ENCODE results near the gene NCAPD3. TPM values are rescaled to one million over a fixed set of nuclear protein-coding genes. Genes with fewer than 3 reads are reported as not detected.

NCAPD3 gene
- polyA plus RNA-seq, 3 donors from 2014 or later = 6.9 to 16.7 (median 11.4) TPM

DNA sequence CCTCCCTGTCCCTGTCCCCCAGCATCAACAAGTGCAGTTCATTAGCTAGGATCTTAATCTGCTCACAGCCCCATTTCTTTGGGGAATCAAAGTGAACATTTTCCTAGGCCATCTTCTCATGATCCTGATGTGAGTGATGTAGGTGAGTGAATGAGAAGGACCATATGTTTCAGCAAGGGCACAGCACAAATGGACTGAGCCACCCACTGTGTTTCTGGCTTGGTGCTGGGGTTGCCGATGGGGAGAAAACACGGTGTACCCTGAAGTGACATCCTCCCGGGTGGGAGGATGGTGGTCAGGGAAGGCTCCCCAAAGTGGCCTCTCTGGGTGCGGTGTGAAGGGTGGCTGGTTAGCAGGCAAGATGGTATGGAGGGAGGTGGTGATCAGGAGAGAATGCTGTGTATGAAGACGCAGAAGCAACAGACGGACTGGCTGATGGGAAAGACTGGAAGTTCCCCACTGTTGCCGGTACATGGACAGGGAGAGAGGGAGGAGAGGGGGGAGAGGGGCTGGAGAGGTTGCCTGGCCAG lies 82.7 kb downstream of the NCAPD3 start:
- no peak overlapping the region for H3K4me3 Mint-ChIP-seq

DNA sequence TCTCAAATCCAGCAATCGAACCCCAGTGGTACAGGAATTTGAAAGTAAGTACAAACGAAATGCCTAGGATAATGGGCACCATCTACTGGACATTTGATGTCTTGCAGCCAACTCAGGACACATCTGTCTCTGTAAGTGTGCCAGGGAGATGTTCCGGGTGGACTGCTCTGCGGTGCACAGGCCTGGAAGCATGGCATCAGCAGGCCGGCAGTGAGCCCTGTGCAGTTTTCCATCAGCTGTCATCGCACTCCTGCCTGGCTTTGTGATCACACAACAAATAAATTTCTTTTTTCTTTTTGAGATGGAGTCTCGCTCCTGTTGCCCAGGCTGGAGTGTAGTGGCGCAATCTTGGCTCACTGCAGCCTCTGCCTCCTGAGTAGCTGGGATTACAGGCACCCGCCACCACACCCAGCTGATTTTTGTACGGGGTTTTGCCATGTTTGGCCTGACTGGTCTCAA lies 83.9 kb downstream of the NCAPD3 start:
- no peak overlapping the region for H3K4me3 Mint-ChIP-seq
- H3K27ac Mint-ChIP-seq = no peak overlapping the region
- peaks cover 0 to 4% (median 0%) of the 10 kb centered on the region in 3 donors for H3K36me3 Mint-ChIP-seq
- H3K9me3 Mint-ChIP-seq = no peaks in the 10 kb centered on the region
- H3K27me3 Mint-ChIP-seq (ENCODE audit: low read depth in 3 of 3) = peaks cover 3 to 7% (median 5%) of the 10 kb centered on the region in 3 donors
- peak; percentile 14 to 28 (median 23) for DNase-seq
- H3K4me1 Mint-ChIP-seq = peaks cover 4 to 8% of the 10 kb centered on the region in 2 donors

More for the DNA sequence above, 82.7 kb downstream of the NCAPD3 start:
- peaks cover 0 to 8% (median 0%) of the 10 kb centered on the region in 3 donors for H3K36me3 Mint-ChIP-seq
- H3K9me3 Mint-ChIP-seq = no peaks in the 10 kb centered on the region
- peaks cover 3 to 6% (median 5%) of the 10 kb centered on the region in 3 donors for H3K27me3 Mint-ChIP-seq (ENCODE audit: low read depth in 3 of 3)
- no peak for DNase-seq
- peaks cover 4 to 8% of the 10 kb centered on the region in 2 donors for H3K4me1 Mint-ChIP-seq
- H3K27ac Mint-ChIP-seq = no peak overlapping the region

DNA sequence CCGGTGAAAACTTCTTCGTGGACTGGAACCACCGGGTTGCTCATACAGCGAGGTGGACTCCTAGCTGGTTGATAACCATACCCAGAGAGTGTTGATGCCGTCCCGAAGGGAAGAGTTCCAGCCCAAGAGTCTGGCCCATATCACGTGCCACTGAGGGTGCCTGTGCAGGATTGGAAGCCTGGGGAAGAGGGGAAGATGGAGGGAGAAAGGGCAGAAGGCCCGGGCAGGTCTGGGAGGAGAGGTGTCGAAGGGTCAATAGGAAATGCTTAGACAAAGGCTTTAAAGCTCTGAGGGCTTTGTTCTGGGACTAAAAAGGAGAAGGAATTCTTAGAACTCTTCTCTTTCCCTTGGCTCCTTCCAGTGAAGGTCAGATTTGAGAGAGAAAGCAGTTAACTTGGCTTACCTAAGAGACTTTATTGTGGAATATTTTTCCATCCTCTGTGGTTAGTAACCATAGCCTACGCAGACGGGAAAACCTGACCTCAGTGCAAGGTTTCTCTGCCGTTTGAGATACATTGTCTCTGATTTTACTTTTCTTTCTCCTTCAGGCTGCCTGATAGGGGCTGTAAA lies 84.4 kb downstream of the NCAPD3 start:
- H3K27me3 Mint-ChIP-seq (ENCODE audit: low read depth in 3 of 3) = peaks cover 3 to 9% (median 5%) of the 10 kb centered on the region in 3 donors
- no peak for DNase-seq
- H3K36me3 Mint-ChIP-seq = peaks cover 0 to 3% (median 0%) of the 10 kb centered on the region in 3 donors
- H3K27ac Mint-ChIP-seq = no peak overlapping the region
- H3K4me1 Mint-ChIP-seq = peaks cover 3 to 7% of the 10 kb centered on the region in 2 donors
- no peak overlapping the region for H3K4me3 Mint-ChIP-seq
- H3K9me3 Mint-ChIP-seq = no peaks in the 10 kb centered on the region

DNA sequence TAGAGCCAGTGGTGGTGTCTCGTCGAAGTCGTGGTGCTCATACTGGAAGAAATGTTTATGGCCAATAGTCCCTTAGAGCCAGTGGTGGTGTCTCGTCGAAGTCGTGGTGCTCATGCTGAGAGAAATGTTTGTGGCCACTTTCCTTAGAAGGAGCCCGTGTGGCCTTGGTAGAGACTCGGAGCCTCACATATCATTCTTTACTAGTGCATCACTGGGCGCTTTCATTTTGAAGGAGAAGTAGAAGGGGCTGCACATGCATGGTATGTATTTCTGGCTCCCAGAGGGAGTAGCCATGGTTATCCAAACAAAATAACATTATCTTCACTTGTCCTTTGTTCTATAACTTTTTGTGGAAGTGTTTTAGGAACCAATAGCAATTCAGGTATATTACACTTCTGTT lies 85.4 kb downstream of the NCAPD3 start:
- Mint-ChIP-seq H3K27me3 (ENCODE audit: low read depth in 3 of 3) (peaks cover 3 to 12% (median 5%) of the 10 kb centered on the region in 3 donors), H3K36me3 (no peaks in the 10 kb centered on the region)
- no peak for DNase-seq

DNA sequence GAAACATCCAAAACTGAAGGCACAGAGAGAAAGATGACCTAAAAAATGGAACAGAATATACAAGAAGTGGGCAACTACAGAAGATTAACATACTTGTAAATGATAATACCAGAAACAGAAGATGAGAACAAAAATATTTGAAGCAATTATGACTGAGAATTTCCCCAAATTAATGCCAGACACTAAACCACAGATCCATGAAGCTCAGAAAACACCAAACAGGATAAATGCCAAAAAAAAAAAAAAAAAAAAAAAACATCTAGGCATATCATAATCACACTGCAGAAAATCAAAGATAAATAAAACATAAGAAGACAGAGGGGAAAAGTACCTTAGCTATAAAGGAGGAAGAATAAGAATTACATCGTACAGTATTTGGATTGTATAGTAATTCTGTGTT lies 89.6 kb downstream of the NCAPD3 start:
- no peak for DNase-seq
- no peak overlapping the region for H3K4me3 Mint-ChIP-seq
- H3K27ac Mint-ChIP-seq = no peak overlapping the region
- H3K9me3 Mint-ChIP-seq = peaks cover 5 to 31% (median 16%) of the 10 kb centered on the region in 6 donors
- H3K27me3 Mint-ChIP-seq (ENCODE audit: low read depth in 3 of 3) = peaks cover 1 to 14% (median 7%) of the 10 kb centered on the region in 3 donors
- H3K4me1 Mint-ChIP-seq = no peaks in the 10 kb centered on the region
- H3K36me3 Mint-ChIP-seq = peaks cover 7 to 11% (median 9%) of the 10 kb centered on the region in 3 donors

More for the DNA sequence above, 85.4 kb downstream of the NCAPD3 start:
- H3K9me3 Mint-ChIP-seq = no peaks in the 10 kb centered on the region
- H3K4me3 Mint-ChIP-seq = no peak overlapping the region
- H3K27ac Mint-ChIP-seq = no peak overlapping the region
- no peaks in the 10 kb centered on the region for H3K4me1 Mint-ChIP-seq

DNA sequence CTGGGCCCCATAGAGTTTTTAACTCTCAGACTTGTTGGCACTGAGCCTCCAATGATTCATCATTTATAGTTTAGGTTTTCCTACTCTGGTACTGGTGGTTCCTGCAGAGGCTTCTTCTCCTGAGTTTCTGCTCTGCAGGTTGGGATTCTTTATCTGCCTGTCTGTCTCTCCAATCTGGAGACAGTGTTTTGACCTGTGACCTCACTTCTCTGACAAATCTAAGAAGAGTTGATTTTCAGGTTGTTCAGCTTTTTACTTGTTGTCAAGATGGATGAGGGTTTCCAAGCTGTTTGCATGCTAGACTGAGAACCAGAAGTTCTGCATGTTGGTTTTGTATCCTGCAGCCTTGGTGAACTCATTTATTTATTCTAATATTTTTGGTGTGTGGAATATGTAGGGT lies 91.0 kb downstream of the NCAPD3 start:
- no peak for DNase-seq
- no peak overlapping the region for H3K4me3 Mint-ChIP-seq
- peaks cover 7 to 11% (median 9%) of the 10 kb centered on the region in 3 donors for H3K36me3 Mint-ChIP-seq
- no peaks in the 10 kb centered on the region for H3K4me1 Mint-ChIP-seq
- H3K9me3 Mint-ChIP-seq = peaks cover 5 to 31% (median 16%) of the 10 kb centered on the region in 6 donors
- H3K27me3 Mint-ChIP-seq (ENCODE audit: low read depth in 3 of 3) = peaks cover 0 to 17% (median 7%) of the 10 kb centered on the region in 3 donors
- H3K27ac Mint-ChIP-seq = no peak overlapping the region

DNA sequence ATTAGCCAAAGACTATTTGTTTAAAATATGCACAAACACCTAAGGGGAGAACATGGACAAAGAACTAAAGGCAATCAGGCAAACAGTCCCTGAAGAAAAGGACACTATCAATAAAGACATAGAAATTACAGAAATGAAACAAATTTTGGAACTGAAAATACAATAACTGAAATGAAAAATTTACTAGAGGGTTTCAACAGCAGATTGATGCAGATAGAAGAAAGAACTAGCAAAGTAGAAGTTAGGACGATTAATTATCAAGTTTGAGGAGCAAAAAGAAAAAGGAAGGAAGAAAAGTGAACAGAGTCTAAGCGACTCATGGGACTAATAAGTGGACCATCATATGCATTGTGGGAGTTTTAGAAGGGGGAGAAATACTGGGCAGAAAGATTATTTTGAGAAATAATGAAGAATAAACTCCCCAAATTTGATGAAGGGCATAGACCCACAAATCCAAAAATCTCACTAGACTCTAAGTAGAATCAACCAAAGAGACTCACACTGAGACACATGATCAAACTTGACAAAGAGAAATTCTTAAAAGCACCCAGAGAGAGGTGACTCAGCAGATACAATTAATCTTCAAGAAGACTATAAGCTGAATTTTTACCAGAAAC lies 92.0 kb downstream of the NCAPD3 start:
- Mint-ChIP-seq H3K27me3 (ENCODE audit: low read depth in 3 of 3) (peaks cover 0 to 15% (median 12%) of the 10 kb centered on the region in 3 donors), H3K27ac (no peak overlapping the region), H3K9me3 (peaks cover 5 to 31% (median 16%) of the 10 kb centered on the region in 6 donors), H3K36me3 (peaks cover 7 to 11% (median 9%) of the 10 kb centered on the region in 3 donors), H3K4me1 (no peaks in the 10 kb centered on the region), H3K4me3 (no peak overlapping the region)
- DNase-seq = no peak

DNA sequence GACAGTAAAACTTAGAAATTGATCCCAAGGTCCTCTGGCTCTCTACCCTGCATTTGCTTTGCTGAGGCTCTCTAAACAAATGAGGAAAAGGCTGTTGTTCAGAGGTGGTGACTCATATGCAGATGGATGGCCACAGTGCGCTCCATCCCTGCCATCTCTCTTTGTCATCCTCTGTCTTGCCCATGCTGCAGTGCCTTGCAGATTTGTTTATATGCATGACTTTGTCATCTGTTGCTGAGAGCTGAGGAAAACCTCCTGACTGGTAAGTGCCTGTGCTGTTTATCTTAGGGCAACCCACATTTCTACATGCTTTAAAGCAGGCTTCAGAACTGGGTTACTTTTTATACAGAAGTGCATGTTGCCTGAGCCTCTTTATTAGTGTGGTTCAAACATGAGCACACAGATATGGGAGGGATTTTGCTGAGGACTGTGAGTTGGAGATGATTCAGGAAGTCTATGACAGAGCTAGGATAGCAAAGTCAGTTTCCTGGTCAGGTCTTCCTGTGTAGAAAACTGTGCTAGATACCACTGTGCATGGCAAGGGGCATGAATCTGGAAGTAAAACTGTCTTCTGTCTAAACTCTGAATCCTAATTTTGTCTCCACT lies 97.4 kb downstream of the NCAPD3 start:
- Mint-ChIP-seq H3K27ac (no peak overlapping the region), H3K4me1 (peaks cover 3 to 7% of the 10 kb centered on the region in 2 donors), H3K27me3 (ENCODE audit: low read depth in 3 of 3) (peaks cover 2 to 34% (median 19%) of the 10 kb centered on the region in 3 donors), H3K9me3 (peaks cover under 1 to 12% (median 4%) of the 10 kb centered on the region in 6 donors), H3K4me3 (no peak overlapping the region), H3K36me3 (peaks cover 0 to 3% (median 2%) of the 10 kb centered on the region in 3 donors)
- DNase-seq = no peak

DNA sequence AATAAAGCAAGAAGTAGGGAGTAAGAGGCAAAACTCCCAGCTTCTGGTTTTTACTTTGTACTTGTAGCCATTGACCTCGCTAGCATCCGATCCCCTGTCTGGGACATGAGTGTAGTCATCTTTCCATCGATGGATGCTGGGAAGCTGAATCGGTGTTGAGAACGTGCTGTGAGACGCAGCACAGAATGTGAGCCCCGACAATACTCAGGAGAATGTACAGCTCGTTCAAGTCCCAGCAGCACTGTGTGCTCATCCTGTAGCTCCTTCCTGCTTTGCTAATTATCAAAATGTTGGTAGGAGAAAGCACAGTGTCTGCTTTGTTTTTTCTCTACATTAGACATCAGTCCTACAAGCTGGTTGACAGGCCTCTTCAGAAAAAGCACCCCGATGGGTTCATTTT lies 98.3 kb downstream of the NCAPD3 start:
- Mint-ChIP-seq H3K4me1 (peaks cover 3 to 7% of the 10 kb centered on the region in 2 donors), H3K4me3 (no peak overlapping the region), H3K9me3 (peaks cover 0 to 4% (median 0%) of the 10 kb centered on the region in 6 donors), H3K27ac (no peak overlapping the region), H3K27me3 (ENCODE audit: low read depth in 3 of 3) (peaks cover 4 to 34% (median 15%) of the 10 kb centered on the region in 3 donors), H3K36me3 (no peaks in the 10 kb centered on the region)
- no peak for DNase-seq

DNA sequence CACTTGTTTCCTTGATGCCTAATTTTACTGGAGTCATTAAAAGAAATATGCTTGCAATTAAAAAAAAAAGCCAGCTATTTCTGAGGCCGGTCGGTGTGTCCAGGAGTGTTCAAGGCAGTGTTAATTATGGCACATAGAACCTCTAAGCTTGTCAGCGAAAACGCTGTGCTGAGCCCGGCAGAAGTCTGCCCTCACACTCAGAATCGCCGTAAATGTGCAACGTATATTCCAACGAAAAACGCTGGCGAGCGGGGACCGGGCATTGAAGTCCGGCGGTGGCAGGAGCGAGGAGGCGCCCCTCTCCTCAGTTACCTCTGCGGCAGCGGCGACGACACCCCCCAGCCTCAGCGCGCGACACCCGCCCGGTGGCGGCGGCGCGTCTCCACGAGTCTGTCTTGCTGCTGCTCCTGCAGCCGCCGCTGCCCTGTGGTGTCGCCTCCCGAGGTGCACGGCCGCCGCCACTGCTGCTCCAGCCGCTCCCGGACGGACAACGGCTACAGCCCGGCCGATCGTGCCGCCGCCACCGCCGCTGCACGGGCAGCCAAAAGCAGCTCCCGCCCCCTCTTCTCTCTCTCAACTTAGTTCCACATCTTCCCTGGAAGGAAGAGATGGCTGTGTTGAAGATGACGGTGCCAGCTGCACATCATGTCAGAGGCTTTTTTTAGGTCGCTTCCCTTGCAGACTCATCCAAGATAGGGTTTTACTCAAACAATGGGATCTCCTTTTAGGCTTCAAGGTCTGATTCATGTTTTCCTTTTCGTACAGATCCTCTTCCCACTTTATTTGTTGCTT lies 98.9 kb downstream of the NCAPD3 start:
- no peaks in the 10 kb centered on the region for H3K9me3 Mint-ChIP-seq
- no peaks in the 10 kb centered on the region for H3K36me3 Mint-ChIP-seq
- peaks cover 4 to 31% (median 12%) of the 10 kb centered on the region in 3 donors for H3K27me3 Mint-ChIP-seq (ENCODE audit: low read depth in 3 of 3)
- no peak overlapping the region for H3K4me3 Mint-ChIP-seq
- H3K27ac Mint-ChIP-seq = no peak overlapping the region
- peaks cover 3 to 7% of the 10 kb centered on the region in 2 donors for H3K4me1 Mint-ChIP-seq
- peak in 1 of 3 donors; percentile 8 for DNase-seq

DNA sequence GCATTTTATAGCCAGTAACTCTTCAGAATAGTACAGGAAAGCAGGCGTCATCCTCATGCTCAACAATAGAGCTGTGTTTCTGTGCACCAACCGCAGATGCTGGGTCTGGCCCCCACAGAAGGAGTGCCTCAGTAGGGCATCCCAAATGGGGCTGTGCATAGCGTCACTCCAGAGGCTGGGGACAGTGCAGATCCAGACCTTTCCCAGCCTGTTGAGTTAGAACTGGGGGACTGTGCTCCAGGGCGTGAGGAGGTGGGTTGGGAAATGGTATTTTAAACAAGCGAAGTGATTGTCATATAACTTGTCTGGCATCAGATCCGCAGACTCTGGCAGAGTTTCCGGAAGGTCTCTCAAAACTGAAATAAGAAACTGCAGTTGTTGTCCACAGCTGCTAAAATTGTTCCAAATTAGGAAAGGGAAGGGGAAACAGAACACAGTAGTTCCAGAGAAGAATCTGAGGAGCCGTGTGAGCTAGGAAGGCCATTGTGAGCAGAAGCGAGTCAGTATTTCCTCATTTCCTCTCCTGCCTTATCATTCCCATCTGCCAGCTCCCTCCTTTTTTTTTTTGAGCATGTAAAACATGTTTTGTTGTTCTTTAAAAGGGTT lies 102.7 kb downstream of the NCAPD3 start:
- DNase-seq = no peak
- Mint-ChIP-seq H3K9me3 (no peaks in the 10 kb centered on the region), H3K4me3 (no peak overlapping the region), H3K27ac (no peak overlapping the region), H3K27me3 (ENCODE audit: low read depth in 3 of 3) (peaks cover 4 to 26% (median 16%) of the 10 kb centered on the region in 3 donors), H3K4me1 (peaks cover 3 to 7% of the 10 kb centered on the region in 2 donors), H3K36me3 (no peaks in the 10 kb centered on the region)

DNA sequence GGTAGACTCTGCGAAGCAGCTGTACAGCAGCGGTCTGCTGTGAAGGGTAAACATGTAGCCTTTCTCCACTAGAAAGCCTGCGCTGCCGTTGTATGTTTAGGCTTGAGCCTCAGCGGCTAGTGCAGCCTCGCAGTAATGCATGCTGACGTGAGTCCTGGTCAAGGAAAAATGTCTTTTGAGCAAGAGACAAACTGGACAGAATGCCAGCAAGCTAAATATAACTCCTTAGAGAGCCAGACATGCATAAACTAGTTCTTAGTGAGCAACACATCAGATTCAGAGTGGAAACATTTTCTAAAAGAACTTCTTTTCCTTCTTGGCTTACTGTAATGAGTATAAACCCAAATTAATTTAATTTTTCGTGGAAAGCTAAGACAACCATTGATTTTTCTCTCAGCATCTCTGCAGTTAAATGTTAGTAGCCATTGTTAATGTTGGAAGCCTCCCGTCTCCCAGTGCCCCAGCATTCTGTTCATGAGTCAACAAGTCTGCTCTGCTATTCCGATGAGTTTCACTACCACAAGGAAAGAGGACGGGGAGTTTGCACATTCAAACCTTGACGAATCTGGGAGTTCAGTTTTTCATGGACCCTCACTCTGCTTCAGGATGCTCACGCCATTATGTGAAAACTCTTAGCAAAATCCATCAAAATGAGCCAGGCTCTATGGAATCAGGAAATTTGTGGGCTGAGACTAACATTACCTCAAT lies 103.5 kb downstream of the NCAPD3 start:
- Mint-ChIP-seq H3K4me3 (no peak overlapping the region), H3K27me3 (ENCODE audit: low read depth in 3 of 3) (peaks cover 4 to 20% (median 12%) of the 10 kb centered on the region in 3 donors), H3K9me3 (no peaks in the 10 kb centered on the region), H3K36me3 (no peaks in the 10 kb centered on the region), H3K27ac (no peak overlapping the region), H3K4me1 (peaks cover 0 to 3% of the 10 kb centered on the region in 2 donors)
- no peak for DNase-seq

Data from immature natural killer cell (primary cell).